ENCODE measurements around the gene MAST2.
"Not testable (repeated sequence)": the region's sequence is repeated elsewhere in the genome, so short reads cannot be mapped to it uniquely, and the experiment has no call there.

The MAST2 gene

GRCh38 chr1:46043458-46044017 lies 240.1 kb downstream of the MAST2 start:
- ATAC-seq (no peak), DNase-seq (no peak)
- Mint-ChIP-seq H3K27me3 (no peaks in the 10 kb centered on the region), H3K4me1 (peaks cover 8% of the 10 kb centered on the region), H3K9me3 (no peaks in the 10 kb centered on the region), H3K27ac (no peak overlapping the region), H3K4me3 (no peak overlapping the region)

- Mint-ChIP-seq H3K27me3 (no peaks in the 10 kb centered on the region), H3K27ac (no peak overlapping the region), H3K4me1 (peaks cover 8% of the 10 kb centered on the region), H3K4me3 (no peak overlapping the region), H3K9me3 (no peaks in the 10 kb centered on the region)
- no peak for DNase-seq
- no peak for ATAC-seq
Measured at GRCh38 chr1:46044116-46044515, 240.7 kb downstream of the MAST2 start.

- no peaks in the 10 kb centered on the region for H3K9me3 Mint-ChIP-seq
- no peak overlapping the region for H3K4me3 Mint-ChIP-seq
- ATAC-seq (no peak), DNase-seq (no peak)
- no peaks in the 10 kb centered on the region for H3K27me3 Mint-ChIP-seq
- no peak overlapping the region for H3K27ac Mint-ChIP-seq
- no peaks in the 10 kb centered on the region for H3K4me1 Mint-ChIP-seq
Measured at GRCh38 chr1:46053734-46054133, 250.3 kb downstream of the MAST2 start.

- no peak overlapping the region for H3K27ac Mint-ChIP-seq
- no peaks in the 10 kb centered on the region for H3K9me3 Mint-ChIP-seq
- no peaks in the 10 kb centered on the region for H3K27me3 Mint-ChIP-seq
- ATAC-seq = no peak
- H3K4me1 Mint-ChIP-seq = no peaks in the 10 kb centered on the region
- no peak for DNase-seq
- no peak overlapping the region for H3K4me3 Mint-ChIP-seq
Measured at GRCh38 chr1:46056325-46056724, 252.9 kb downstream of the MAST2 start.

- H3K4me1 Mint-ChIP-seq, H3K4me3 Mint-ChIP-seq, ATAC-seq: not testable (repeated sequence)
Measured at GRCh38 chr1:46057215-46057614, 253.8 kb downstream of the MAST2 start.

GRCh38 chr1:46057781-46058180 lies 254.4 kb downstream of the MAST2 start:
- peaks cover 4% of the 10 kb centered on the region for H3K4me1 Mint-ChIP-seq
- ATAC-seq (no peak), DNase-seq (no peak)

More at GRCh38 chr1:46057215-46057614, 253.8 kb downstream of the MAST2 start:
- H3K27ac Mint-ChIP-seq, H3K27me3 Mint-ChIP-seq, H3K9me3 Mint-ChIP-seq, DNase-seq: not testable (repeated sequence)

GRCh38 chr1:46058936-46059335 lies 255.5 kb downstream of the MAST2 start:
- H3K4me1 Mint-ChIP-seq = peaks cover 15% of the 10 kb centered on the region
- no peaks in the 10 kb centered on the region for H3K27me3 Mint-ChIP-seq

More at GRCh38 chr1:46057781-46058180, 254.4 kb downstream of the MAST2 start:
- Mint-ChIP-seq H3K4me3 (no peak overlapping the region), H3K9me3 (no peaks in the 10 kb centered on the region), H3K27me3 (no peaks in the 10 kb centered on the region), H3K27ac (no peak overlapping the region)

GRCh38 chr1:46061146-46061545 lies 257.7 kb downstream of the MAST2 start:
- Mint-ChIP-seq H3K4me3 (no peak overlapping the region), H3K9me3 (no peaks in the 10 kb centered on the region), H3K27ac (no peak overlapping the region), H3K4me1 (peaks cover 25% of the 10 kb centered on the region), H3K27me3 (no peaks in the 10 kb centered on the region)
- ATAC-seq = no peak
- DNase-seq = no peak

More at GRCh38 chr1:46058936-46059335, 255.5 kb downstream of the MAST2 start:
- H3K27ac Mint-ChIP-seq = no peak overlapping the region
- no peak overlapping the region for H3K4me3 Mint-ChIP-seq
- H3K9me3 Mint-ChIP-seq = no peaks in the 10 kb centered on the region
- ATAC-seq (no peak), DNase-seq (no peak)

GRCh38 chr1:46062651-46063319 lies 259.4 kb downstream of the MAST2 start:
- peaks cover 25% of the 10 kb centered on the region for H3K4me1 Mint-ChIP-seq
- no peak overlapping the region for H3K4me3 Mint-ChIP-seq
- no peaks in the 10 kb centered on the region for H3K27me3 Mint-ChIP-seq
- DNase-seq (peak; percentile 7 to 32), ATAC-seq (peak; percentile 53)
- H3K9me3 Mint-ChIP-seq = no peaks in the 10 kb centered on the region
- H3K27ac Mint-ChIP-seq = no peak overlapping the region

GRCh38 chr1:46064708-46065107 lies 261.3 kb downstream of the MAST2 start:
- ATAC-seq (no peak), DNase-seq (no peak)
- no peaks in the 10 kb centered on the region for H3K9me3 Mint-ChIP-seq
- peaks cover 25% of the 10 kb centered on the region for H3K4me1 Mint-ChIP-seq
- H3K27me3 Mint-ChIP-seq = no peaks in the 10 kb centered on the region
- peak overlapping the region in 1 of 2 donors; percentile 12 for H3K4me3 Mint-ChIP-seq
- no peak overlapping the region for H3K27ac Mint-ChIP-seq

GRCh38 chr1:46065405-46065804 lies 262.0 kb downstream of the MAST2 start:
- peak overlapping the region; percentile 36 to 50 for H3K4me3 Mint-ChIP-seq
- no peaks in the 10 kb centered on the region for H3K9me3 Mint-ChIP-seq
- peaks cover 25% of the 10 kb centered on the region for H3K4me1 Mint-ChIP-seq
- ATAC-seq = peak; percentile 79
- H3K27me3 Mint-ChIP-seq = no peaks in the 10 kb centered on the region
- DNase-seq = no peak
- peak overlapping the region in 1 of 2 donors; percentile 87 for H3K27ac Mint-ChIP-seq

- Mint-ChIP-seq H3K4me1 (peaks cover 23% of the 10 kb centered on the region), H3K4me3 (no peak overlapping the region), H3K27me3 (no peaks in the 10 kb centered on the region), H3K27ac (no peak overlapping the region), H3K9me3 (no peaks in the 10 kb centered on the region)
- DNase-seq (no peak), ATAC-seq (no peak)
Measured at GRCh38 chr1:46067652-46068051, 264.2 kb downstream of the MAST2 start.

GRCh38 chr1:46068525-46068924 lies 265.1 kb downstream of the MAST2 start:
- Mint-ChIP-seq H3K9me3 (no peaks in the 10 kb centered on the region), H3K27me3 (no peaks in the 10 kb centered on the region), H3K27ac (no peak overlapping the region), H3K4me1 (peaks cover 14% of the 10 kb centered on the region), H3K4me3 (no peak overlapping the region)
- no peak for DNase-seq
- no peak for ATAC-seq

GRCh38 chr1:46070164-46070814 lies 266.9 kb downstream of the MAST2 start:
- Mint-ChIP-seq H3K4me1 (peaks cover 3% of the 10 kb centered on the region), H3K4me3 (no peak overlapping the region), H3K9me3 (no peaks in the 10 kb centered on the region), H3K27ac (no peak overlapping the region), H3K27me3 (no peaks in the 10 kb centered on the region)
- no peak for ATAC-seq
- DNase-seq = no peak

- no peaks in the 10 kb centered on the region for H3K9me3 Mint-ChIP-seq
- no peak overlapping the region for H3K27ac Mint-ChIP-seq
- DNase-seq (no peak), ATAC-seq (peak; percentile 46)
- no peaks in the 10 kb centered on the region for H3K27me3 Mint-ChIP-seq
- no peaks in the 10 kb centered on the region for H3K4me1 Mint-ChIP-seq
- H3K4me3 Mint-ChIP-seq = no peak overlapping the region
Measured at GRCh38 chr1:46072975-46073374, 269.6 kb downstream of the MAST2 start.

- no peaks in the 10 kb centered on the region for H3K9me3 Mint-ChIP-seq
- H3K4me1 Mint-ChIP-seq = no peaks in the 10 kb centered on the region
- DNase-seq = no peak
- ATAC-seq = no peak
- no peaks in the 10 kb centered on the region for H3K27me3 Mint-ChIP-seq
- H3K27ac Mint-ChIP-seq = no peak overlapping the region
- no peak overlapping the region for H3K4me3 Mint-ChIP-seq
Measured at GRCh38 chr1:46076343-46076742, 272.9 kb downstream of the MAST2 start.

All from stimulated activated naive CD8-positive, alpha-beta T cell treated with anti-CD3 and anti-CD28 coated beads, Interleukin-15, amount 100 ng/mL, for 72 hours (primary cell).